Stimulated activated CD8-positive, alpha-beta memory T cell treated with anti-CD3 and anti-CD28 coated beads, Interleukin-4, amount 100 ng/mL, for 4 hours (primary cell): ENCODE results near the gene RB1.
"Not testable (repeated sequence)": the region's sequence is repeated elsewhere in the genome, so short reads cannot be mapped to it uniquely, and the experiment has no call there.

ENCODE experiments used
- DNase-seq, 2 donors: peaks; one replicate each; pipeline ENCODE4 v3.0.0-alpha.2; 2020; ENCODE audit warnings: low read depth in 2 of 2, low spot score in 1 of 2

The RB1 gene

DNA sequence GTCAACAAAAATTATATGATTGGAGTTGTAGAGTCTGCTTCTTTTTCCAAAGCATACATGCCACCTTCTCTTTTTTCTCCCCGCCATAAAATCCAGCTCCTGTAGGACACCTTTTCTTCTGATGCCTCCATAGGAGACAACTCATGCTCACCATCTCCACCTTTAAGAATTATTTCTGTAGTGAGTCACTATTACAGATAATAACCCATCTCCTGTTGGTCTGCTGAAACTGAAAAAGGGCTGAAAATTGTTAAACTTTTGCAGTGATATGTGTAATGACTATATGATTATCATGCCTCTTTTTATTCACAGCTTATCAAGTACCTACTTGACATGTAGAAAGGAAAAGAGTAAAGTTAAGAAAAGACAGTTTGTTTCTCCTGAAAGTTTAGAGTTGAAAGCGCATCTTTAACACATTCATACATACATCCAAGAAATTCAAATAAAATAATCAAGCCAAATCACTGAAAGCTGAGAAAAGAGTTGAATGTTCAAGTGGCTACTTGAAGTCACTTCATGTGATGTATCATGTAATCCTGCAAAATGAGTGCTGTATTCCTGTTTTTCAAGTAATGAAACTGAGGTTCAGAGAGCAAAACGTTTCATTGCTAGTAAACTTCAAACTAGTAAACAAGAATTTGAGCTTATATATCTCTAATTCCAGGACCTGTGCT, 144.9 kb downstream of the RB1 start:
- DNase-seq, result no peak

DNA sequence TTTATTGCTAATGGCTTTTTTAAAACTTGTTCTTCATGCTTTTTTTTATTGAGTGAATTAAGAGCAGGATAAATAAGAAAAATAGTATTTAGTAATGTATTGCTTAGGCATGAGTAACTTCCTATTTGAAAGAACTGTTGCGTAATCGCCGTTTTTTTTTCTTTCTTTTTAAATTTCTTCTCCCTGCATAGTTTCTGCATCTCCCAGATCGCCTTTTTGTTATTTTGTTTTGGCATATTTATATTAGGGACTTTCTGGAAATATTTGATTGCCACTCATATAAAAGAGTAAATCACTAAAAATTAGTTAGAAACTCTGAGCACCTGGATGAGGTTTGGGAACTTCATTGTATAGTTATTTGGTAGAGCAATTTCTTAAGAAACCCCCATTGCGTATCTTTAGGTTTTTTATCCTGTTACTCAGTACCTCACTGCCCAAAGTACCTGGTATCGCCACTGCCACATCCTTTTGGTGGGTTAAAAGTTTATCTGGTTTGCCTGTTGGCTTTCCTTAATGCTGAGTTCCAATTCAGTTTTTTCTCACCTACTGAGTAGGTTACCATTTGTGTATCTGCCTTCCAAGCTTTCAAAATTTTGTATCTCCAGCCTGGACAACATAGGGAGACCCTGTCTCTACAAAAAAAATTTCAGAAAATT, 145.5 kb downstream of the RB1 start:
- DNase-seq, result no peak

DNA sequence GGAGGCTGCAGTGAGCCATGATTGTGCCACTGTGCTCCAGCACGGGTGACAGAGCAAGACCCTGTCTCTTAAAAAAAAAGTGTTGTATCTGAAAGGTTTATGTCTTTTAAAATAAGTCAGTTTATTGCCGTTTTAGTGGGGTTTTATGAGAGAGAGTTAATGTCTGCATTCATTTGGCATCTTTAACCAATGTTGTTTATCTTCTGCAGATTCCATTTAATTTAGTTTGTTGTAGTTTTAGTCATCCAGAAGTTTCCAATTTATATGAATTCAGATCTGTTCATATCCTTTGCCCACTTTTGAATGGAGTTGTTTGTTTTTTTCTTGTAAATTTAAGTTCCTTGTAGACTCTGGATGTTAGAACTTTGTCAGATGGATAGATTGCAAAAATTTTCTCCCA, 146.1 kb downstream of the RB1 start:
- no peak for DNase-seq

DNA sequence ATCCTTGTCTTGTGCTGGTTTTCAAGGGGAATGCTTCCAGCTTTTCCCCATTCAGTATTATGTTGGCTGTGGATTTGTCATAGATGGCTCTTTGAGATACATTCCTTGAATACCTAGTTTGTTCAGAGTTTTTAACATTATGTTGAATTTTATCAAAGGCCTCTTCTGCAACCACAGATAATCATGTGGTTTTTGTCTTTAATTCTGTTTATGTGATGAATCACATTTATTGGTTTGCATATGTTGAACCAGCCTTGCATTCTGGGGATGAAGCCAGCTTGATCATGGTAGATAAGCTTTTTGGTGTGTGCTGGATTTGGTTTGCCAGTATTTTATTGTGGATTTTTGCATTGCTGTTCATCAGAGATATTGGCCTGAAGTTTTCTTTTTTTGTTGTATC, 147.6 kb downstream of the RB1 start:
- not testable (repeated sequence) for DNase-seq

DNA sequence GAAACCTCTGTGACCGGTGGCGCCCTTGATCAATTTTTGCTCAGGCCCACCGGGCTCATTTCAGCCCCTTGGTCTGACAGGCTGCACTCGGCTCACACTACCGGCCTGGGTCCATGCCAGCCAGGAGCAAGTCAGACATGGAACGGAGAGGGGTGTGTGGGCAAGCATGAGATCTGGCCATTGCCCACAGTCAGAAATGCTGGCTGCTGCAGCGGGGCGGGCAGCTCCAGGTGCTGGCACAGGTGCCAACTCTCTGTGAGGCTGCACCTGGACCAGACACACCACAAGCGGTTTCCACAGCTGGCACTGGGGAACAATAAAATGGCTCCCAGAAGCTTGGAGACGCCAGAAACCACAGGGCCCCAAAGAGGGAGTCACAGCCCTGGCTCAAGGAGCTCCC, 153.0 kb downstream of the RB1 start:
- no peak for DNase-seq

DNA sequence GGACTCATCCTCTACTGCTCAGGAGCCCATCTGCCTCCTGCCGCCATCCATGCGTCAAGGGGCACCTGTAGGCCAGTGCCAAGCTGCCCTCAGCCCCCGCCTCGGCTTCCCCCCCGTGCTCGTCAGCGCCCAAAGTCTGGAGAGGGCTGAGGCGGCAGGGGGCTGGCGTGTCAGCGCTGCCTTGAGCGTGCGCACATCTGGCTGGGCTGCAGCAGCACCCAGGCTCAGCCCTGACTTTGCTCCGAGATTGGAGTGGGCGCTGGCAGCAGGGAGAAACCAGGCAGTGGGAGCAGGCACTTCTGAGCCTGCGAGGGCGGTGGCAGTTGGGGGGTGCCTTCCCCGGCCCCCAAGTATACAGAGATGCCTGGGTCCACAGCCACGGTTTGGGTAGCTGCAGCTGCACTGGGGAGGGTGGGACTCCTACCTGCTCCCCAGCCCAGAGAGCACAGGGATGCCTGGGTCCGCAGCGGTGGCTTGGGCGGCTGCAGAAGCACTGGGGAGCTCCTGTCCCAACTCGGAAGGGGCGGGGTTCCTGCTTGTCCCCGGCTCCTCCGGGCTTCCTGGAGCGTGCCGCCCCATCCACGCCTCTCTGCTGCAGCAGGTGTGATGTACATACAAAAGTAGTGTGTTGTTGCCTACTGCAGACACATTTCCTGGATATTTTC, 154.2 kb downstream of the RB1 start:
- no peak for DNase-seq

DNA sequence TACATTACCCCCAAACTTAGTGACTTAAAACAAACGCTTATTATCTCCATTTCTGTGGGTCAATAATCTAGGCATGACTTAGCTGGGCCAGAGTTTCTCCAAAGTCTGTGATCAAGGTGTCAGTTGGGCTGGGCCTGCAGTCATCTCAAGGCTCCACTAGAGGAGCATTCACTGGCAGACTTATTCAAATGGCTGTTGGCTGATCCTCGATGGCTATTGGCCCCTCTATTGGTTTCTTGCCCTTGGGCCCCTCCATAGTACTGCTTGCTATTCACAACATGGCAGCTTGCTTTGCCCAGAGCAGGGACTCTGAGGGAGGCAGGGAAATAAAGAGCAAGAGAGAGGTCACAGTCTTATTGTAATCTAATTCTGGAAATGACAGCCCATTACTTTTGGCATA, 171.7 kb downstream of the RB1 start:
- no peak for DNase-seq

DNA sequence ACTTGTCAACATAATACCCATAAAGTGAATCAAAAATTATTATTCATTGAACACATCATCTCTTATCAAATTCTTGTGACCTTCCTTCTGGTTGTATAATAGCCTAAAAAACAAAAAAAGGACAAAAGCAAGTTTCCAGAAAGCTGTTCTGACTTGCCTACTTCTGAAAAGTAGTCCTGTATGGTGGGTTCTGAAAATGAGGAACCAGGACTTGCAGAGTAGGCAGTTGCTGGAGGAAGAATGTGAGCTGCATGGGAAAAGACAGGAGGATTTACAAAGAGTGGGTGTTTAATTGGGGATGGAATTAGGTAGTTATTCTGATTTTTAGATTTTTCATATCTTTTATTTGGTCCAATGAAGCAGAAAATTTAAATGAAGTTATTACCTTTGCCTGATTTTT, 172.7 kb downstream of the RB1 start:
- DNase-seq, result no peak

DNA sequence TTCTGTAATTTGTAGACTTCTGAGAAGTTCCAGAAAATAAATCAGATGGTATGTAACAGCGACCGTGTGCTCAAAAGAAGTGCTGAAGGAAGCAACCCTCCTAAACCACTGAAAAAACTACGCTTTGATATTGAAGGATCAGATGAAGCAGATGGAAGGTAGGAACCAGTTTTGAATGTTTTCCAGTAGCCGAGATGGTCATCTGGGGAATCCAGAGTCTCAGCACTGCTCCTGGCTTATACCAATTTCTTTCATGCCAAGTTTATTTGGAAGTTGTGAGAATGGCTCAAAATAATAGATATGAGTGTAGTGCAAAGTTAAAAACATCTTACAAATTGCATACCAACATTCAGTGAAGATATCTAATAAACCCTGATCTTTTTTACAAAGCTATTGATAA, 173.1 kb downstream of the RB1 start:
- no peak for DNase-seq

DNA sequence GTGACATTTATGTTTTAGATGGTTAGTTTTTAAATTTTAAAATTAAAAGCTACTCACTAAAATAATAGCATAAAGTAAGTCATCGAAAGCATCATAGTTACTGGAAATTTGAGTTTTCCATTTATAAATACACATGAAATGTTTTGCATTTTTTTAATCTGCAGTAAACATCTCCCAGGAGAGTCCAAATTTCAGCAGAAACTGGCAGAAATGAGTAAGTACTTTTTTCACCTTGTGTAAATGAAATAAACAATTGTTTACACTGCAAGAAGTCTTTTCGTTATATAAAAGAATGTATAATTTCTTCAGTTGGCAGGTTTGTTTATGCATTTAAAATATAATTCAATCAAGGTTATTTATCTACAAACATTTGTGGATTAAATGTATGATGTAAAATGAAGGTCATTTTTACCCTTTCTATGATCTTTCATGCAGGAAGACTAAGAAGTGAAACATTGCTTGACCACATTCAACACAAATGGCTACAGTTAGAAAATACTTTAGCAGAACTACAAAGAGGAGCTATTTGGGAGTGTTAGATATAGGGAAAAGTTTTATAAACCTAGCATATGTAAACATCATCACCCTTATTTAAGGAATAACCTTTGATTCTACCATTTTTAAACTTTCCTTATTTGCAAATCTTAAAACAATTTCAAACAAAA, 173.8 kb downstream of the RB1 start:
- DNase-seq, result no peak

DNA sequence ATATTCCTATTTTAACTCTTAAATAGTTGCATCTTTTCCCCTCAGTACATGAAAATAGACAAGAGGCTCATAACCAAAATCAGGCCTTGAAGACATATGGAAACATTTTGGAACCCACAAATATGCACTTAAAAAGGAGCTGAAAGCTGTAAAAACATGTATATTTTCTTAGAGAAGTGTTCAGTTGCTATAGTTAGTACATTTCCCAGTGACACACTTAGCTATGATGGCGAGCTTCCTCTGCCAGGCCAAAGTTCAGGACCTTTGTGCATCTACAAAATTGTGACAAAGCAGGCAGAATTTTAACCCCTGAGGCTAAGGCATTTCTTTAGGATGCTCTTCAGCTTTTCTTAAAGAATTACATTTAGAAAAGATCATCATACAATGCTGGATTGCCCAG, 174.8 kb downstream of the RB1 start:
- DNase-seq, result no peak

DNA sequence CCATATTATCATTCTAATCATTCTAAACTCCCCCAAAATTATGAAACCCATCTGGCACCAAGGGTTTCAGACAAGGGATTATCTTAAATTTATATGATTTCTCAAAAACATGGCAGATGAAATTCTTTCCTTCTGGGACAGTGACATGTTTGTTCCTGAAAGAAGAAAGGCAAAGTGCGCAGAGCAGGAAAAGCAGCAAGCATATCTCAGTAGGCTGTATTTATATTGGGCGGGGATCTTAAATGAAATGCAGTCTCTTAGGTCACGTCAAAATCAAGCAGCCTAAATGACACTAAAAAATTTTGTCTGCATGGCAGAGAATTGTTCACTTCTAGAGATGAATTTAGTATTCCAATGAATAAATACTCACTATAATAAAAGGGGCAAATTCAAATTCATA, 180.0 kb downstream of the RB1 start:
- no peak for DNase-seq

DNA sequence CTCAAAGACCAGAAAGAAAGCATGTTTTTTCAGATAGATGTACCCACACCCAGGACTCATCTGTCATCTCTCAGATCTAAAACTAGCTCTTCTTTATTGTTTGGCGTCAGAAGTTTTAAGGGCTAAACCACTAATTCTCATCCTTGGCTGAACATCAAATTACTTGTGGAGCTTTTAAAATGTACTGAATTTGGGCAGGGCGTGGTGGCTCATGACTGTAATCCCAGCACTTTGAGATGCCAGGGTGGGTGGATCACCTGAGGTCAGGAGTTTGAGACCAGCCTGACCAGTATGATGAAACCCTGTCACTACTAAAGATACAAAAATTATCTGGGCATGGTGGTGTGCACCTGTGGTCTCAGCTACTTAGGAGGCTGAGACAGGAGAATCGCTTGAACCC, 181.9 kb downstream of the RB1 start:
- no peak for DNase-seq

DNA sequence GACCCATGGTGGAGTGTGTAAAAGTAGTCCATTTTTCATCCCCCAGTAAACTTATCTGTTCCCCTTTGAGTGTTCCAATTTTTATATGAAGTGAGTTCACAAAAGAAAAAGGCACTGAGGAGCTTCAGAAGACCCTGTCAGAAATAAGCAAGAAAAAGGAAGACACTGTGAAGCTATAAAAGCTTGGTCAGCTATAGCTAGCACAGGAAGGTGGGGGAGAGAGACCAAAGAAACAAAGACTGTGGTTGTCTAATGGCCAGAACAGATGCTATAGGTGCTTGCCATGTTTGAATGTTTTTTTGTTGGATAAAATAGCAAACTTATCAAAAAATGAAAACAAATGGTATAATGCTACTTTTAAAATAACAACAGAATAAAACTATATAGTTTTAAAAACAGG, 182.8 kb downstream of the RB1 start:
- DNase-seq, result no peak

DNA sequence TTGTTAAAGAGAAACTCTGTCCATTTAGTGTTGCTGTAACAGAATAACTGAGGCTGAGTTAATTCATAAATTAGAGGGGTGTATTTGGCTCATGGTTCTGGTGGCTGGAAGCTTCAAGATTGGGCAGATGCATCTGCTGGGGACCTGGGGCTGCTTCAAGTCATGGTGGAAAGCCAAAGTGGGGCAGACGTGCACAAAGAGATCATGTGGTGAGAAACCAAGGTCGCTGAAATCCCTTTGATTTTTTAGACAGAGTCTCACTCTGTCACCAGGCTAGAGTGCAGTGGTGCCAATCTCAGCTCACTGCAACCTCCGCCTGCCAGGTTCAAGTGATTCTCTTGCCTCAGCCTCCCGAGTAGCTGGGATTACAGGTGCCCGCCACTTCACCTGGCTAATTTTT, 183.3 kb downstream of the RB1 start:
- DNase-seq, result no peak

DNA sequence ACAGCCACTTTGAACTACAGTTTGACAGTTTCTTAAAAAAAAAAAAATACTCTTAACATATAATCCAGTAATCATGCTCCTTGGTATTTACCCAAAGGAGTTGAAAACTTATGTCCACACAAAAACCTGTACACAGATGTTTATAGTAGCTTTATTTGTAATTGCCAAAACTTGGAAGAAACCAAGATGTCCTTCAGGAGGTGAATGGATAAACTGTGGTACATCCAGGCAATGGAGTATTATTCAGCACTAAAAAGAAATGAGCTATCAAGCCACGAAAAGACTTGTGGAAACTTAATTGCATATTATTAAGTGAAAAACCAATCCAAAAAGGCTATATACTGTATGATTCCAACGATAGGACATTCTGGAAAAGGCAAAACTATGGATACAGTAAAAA, 184.4 kb downstream of the RB1 start:
- DNase-seq, result no peak

DNA sequence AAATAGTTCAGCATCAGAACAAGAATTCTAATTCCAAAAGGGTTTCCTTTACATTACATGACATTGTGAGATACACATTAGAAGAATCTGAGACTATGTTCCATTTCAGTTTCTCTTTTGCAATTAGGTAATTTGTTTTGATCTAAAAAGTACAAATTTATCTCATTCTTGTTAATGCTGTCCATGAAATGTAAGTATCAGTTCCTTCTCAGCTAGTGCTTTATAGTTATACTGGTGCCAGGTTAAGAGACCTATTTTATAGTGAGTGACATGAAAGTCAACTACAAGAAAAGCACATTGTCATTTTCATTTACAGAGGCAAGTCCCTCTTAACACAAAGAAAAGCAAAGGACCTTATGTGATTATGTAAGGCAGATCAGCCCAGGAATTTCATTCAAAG, 185.4 kb downstream of the RB1 start:
- no peak for DNase-seq

DNA sequence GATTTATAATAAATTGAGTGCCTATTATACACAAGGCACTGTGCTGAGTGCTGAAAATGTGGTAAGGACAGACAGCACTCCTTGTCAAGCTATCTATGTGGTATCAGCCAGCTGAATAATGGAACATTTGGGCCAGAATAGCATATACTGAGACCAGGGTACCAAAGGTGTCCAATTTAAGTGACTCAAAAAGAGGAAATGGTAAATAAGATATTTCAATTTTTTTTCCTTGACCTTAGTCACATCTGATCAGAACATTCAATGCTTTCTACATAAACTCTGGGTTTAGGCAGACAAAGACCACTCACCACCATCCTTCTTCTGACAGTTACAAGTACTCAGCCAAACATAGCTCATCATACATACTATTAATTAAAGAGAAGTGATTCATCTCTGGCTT, 186.1 kb downstream of the RB1 start:
- DNase-seq, result no peak

DNA sequence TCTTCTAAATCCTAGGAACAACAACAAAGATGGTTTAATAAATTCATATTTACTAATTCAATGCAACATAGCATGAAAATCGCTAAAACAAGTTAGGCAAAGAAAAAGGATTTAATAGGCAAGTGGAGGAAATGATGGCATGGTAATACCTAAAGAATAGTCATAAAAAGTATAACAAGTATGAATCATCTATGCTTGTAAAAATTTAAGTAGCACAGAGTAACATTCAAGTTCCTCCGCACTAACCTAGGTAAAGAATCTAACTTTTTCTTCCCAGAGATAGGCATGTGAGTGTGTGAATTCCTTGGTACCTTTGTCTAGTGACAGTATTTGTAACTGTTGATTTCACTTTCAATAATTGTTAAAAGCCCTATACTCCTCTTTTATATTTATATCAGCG, 186.7 kb downstream of the RB1 start:
- no peak for DNase-seq

DNA sequence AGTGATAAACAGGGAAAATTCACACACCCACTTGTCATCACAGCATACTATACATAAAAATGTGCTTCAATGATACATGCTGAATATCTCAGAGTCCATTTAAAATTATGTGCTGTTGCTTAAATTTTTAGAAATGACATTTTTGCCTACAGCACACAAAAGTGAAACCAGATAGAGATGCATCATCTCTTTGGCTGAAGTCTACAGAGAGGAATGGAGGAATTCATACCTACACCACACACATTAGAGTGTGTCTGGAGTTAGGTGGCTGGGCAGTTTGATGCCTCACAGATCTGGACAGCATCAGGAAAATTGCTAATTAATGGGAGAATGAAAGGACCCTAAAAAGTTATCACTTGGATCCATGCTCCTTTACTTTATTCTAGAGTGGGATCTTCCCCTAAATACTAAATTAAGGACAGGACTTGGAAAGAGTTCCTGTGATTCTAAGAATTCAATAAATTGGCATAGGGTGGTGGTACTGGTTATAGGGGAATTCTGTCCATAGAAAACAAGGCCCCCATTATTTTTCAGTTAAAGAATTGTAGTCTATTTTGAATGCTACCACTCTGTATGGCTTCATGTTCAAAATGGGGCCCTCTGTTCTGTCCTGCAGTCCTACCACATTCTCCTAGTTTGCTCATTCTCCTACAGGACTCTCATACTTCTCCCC, 188.0 kb downstream of the RB1 start:
- no peak for DNase-seq

DNA sequence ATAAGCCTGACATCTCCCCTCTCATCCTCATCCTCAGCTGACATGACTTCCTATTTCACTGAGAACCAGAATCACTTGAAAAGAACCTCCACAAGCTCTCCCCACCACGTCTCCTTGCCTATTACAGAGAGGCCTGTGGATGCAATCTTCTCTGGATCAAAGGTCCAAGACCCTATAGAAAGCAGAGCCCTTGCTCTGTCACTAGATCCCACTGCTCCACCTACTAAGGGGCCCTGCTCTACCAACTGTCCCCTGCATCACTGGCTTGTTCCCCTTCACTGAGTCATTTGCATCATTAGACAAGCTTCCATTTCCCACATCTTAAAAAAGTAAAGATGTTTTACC, 188.5 kb downstream of the RB1 start:
- DNase-seq, result no peak
